Measurements from ENCODE around the gene FGL2.

DNA sequence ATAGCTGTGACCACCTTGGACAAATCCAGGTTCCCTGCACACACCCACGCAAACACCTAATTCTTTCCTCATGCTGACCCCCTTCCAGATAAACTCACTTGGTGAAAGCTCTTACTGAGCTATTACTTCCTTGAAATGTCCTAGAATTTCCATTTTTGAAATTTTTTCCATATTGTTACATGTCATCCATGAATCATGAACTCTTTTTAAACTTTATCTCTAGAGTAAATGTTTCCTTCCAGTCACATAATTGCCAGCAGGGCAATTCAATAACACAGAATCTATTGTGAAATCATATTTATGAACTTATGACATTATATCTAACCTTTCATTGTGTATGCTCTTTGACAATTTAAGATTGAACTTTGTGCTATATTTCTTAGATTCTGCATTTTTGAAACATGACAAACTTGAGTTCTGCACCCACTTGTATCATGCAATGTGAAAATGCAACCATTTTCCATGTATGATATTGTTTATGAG, 26.8 kb upstream of the FGL2 start:
- TF ChIP-seq, protein P1, sequence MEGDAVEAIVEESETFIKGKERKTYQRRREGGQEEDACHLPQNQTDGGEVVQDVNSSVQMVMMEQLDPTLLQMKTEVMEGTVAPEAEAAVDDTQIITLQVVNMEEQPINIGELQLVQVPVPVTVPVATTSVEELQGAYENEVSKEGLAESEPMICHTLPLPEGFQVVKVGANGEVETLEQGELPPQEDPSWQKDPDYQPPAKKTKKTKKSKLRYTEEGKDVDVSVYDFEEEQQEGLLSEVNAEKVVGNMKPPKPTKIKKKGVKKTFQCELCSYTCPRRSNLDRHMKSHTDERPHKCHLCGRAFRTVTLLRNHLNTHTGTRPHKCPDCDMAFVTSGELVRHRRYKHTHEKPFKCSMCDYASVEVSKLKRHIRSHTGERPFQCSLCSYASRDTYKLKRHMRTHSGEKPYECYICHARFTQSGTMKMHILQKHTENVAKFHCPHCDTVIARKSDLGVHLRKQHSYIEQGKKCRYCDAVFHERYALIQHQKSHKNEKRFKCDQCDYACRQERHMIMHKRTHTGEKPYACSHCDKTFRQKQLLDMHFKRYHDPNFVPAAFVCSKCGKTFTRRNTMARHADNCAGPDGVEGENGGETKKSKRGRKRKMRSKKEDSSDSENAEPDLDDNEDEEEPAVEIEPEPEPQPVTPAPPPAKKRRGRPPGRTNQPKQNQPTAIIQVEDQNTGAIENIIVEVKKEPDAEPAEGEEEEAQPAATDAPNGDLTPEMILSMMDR (IDR thresholded peaks at IDR 0.05), result no peak
- no peak for TF ChIP-seq POLR2A (IDR thresholded peaks at IDR 0.05)

All from right lobe of liver (tissue), 4 donors.